Body of pancreas (tissue), 4 donors: ENCODE results near the gene RAPH1. TPM values are rescaled to one million over a fixed set of nuclear protein-coding genes. Genes with fewer than 3 reads are reported as not detected.

Experiments
- ATAC-seq: fragments of 150-250 bp; one replicate; pipeline ENCODE4 v1.9.1; 2016
- DNase-seq, 4 donors: peaks; one replicate each; pipeline ENCODE4 v3.0.0-alpha.2; 2019
- H3K27ac ChIP-seq, 4 donors: fragments of 200-600 bp; sonication (generic); 1 replicate in 3 of 4; 2 replicates in 1 of 4; pipeline versions ENCODE4 v1.5.1 to v1.6.1; 2016 to 2019; ENCODE audit warnings: mild to moderate bottlenecking in 1 of 4, mixed read lengths in 1 of 4, moderate library complexity in 1 of 4
- H3K27me3 ChIP-seq, 2 donors: fragments of 200-600 bp; sonication (generic); one replicate each; pipeline ENCODE4 v1.6.0; 2016; ENCODE audit warnings: mild to moderate bottlenecking in 1 of 2
- H3K36me3 ChIP-seq, 2 donors: fragments of 200-600 bp; sonication (generic); replicated peaks in 1 of 2; 2 replicates each; pipeline ENCODE4 v1.5.1; 2016; ENCODE audit warnings: low read depth in 2 of 2; ENCODE audit not compliant: insufficient read depth in 1 of 2
- H3K4me1 ChIP-seq: fragments of 200-600 bp; sonication (generic); one replicate; pipeline ENCODE4 v1.6.0; 2016
- H3K4me3 ChIP-seq, 2 donors: fragments of 200-600 bp; sonication (generic); 1 replicate in 1 of 2; 2 replicates in 1 of 2; pipeline ENCODE4 v1.5.1; 2016 to 2019
- H3K9me3 ChIP-seq, 3 donors: fragments of 200-600 bp; sonication (generic); 1 replicate in 2 of 3; 2 replicates in 1 of 3; pipeline ENCODE4 v1.5.1; 2016
- CTCF ChIP-seq, 7 experiments: fragments of 450-650 bp in 4 of 7; fragments of 200-600 bp in 3 of 7; sonication (generic) in 3 of 7; IDR thresholded peaks; one replicate each; pipeline ENCODE4 v1.5.1; 2016 to 2019; ENCODE audit warnings: antibody characterized with exemption in 7 of 7
- POLR2A ChIP-seq, 3 donors: fragments of 450-650 bp; IDR thresholded peaks; one replicate each; pipeline ENCODE4 v1.6.1; 2016; ENCODE audit warnings: antibody characterized with exemption in 3 of 3, mild to moderate bottlenecking in 2 of 3
- WGBS, 2 donors: methylation state at CpG; one replicate each; pipeline ENCODE4 v1.1.5; 2017; 5-methylcytosine and 5-hydroxymethylcytosine counted together
- intact Hi-C: fragments of 100-400 bp; cut with DNase I; formaldehyde crosslinking; loops from one replicate; pipeline ENCODE4 v1.15.1; 2023
- total RNA-seq, 2 donors: library from RNA; depleted of rRNA; stranded (reverse); fragments of >200 nt; gene quantifications; one replicate each; pipeline ENCODE4 v1.1.0, GENCODE V29; 2016

The RAPH1 gene
- total RNA-seq, 2 donors from 2014 or later = 11.9 TPM

DNA sequence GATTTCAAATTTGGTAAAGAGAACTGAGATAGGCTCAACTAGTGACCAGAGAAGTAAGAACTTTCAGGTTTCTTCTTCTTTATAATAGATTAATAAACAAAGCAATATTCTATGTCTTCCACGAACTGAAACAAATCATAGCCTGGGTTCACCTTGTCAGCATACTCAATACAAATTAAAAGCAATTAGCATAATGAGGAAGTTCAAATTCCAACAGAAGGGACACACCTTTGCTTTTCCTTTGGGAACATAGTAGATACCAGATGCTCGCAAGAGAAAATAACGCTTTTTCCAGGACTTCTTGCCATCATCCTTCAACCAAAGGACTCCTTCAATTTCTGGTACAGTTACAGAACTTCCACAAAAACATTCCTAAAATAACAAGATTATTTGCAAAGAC lies 79.9 kb downstream of the RAPH1 start:
- ATAC-seq (no peak), DNase-seq (no peak)
- peaks cover 0 to 3% of the 10 kb centered on the region in 2 donors for H3K36me3 ChIP-seq
- H3K4me1 ChIP-seq = no peaks in the 10 kb centered on the region
- intact Hi-C loops = no loop called here
- WGBS, 2 donors = 73% methylated on average over 3 of the region's 3 CpGs
- H3K27me3 ChIP-seq = no peaks in the 10 kb centered on the region
- no peaks in the 10 kb centered on the region for H3K9me3 ChIP-seq
- TF ChIP-seq CTCF (IDR thresholded peaks at IDR 0.05) (no peak), POLR2A (IDR thresholded peaks at IDR 0.05) (no peak)
- no peak overlapping the region for H3K4me3 ChIP-seq
- no peak overlapping the region for H3K27ac ChIP-seq

DNA sequence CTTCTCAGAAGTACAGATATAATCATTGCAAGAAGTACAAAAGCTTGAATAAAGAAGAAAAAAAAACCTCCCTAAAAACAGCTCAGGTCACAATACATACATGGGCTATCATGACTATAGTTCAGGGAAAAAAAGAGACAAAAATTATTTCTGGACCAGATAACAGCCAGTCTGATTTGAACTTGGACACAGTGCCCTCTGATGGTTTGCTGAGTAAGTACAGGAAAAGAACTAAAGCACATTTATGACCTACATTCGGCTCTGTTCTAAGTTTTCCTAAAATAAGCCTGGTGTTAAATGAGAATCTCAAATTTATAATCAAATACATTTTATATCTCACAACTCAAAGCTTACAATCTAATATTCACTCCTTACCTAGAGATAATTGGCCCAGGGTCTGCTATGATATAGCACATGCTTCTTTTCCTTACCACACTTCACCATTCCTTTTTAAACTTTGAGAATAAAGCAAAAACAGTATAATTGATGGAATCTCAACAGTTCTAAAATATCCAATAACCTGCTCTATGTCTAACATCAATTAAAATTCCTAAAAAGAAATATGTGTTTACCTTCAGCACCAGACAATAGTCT lies 81.1 kb downstream of the RAPH1 start:
- peak; percentile 67 for ATAC-seq
- DNase-seq = peak in 3 of 4 donors; percentile 9 to 33 (median 24)
- H3K4me3 ChIP-seq = no peak overlapping the region
- no peak overlapping the region for H3K27ac ChIP-seq
- no peaks in the 10 kb centered on the region for H3K9me3 ChIP-seq
- intact Hi-C loops = no loop called here
- peak; percentile 11 to 70 (median 67) for TF ChIP-seq CTCF (IDR thresholded peaks at IDR 0.05)
- TF ChIP-seq POLR2A (IDR thresholded peaks at IDR 0.05) = no peak
- H3K36me3 ChIP-seq = peaks cover 0 to 3% of the 10 kb centered on the region in 2 donors
- no peaks in the 10 kb centered on the region for H3K4me1 ChIP-seq
- 3 to 6% methylated on average over 1 of the region's 1 CpG for WGBS, 2 donors
- H3K27me3 ChIP-seq = no peaks in the 10 kb centered on the region

DNA sequence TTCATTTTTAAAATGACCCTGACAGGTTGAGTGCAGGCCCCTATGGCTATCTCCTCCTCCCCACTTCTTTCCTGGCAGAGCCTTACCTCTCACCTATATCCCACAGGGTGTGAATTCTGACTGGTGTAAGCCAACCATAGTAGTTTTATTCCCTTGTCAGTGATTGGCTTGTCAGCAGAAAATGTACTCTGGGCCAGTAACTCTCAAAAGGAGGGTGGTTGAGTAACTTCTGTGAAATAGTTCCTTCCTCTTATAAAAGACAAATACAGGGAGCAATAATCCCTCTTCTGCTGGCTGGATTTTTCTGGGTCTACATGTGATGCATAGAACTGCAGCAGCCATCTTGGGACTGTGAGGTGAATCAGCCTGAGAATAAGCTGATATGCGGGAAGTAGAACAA lies 83.4 kb downstream of the RAPH1 start:
- Histone ChIP-seq H3K9me3 (no peaks in the 10 kb centered on the region), H3K4me1 (no peaks in the 10 kb centered on the region), H3K27ac (no peak overlapping the region), H3K4me3 (no peak overlapping the region), H3K36me3 (peaks cover 0 to 3% of the 10 kb centered on the region in 2 donors), H3K27me3 (no peaks in the 10 kb centered on the region)
- intact Hi-C loops = no loop called here
- DNase-seq (no peak), ATAC-seq (no peak)
- TF ChIP-seq CTCF (IDR thresholded peaks at IDR 0.05) (no peak), POLR2A (IDR thresholded peaks at IDR 0.05) (no peak)
- 88 to 100% methylated on average over 1 of the region's 1 CpG for WGBS, 2 donors

DNA sequence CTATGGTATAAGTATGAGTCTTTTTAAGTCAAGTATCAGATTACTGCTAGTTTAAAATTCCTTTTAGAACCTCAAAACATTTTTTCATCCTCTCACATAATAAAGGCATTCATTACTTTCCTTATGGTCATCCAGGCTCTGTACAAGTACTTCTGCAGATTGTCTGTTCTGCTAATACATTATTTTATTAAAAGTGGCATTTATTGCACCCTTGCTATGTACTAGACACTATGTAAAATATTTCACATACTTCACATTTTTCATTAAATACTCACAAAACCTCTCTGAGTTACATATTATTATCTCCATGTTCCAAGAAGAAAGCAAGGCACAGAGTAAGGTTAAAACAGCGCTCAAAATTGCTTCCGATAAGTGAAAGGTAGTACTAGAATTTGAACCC lies 84.1 kb downstream of the RAPH1 start:
- no peak for DNase-seq
- Histone ChIP-seq H3K4me1 (no peaks in the 10 kb centered on the region), H3K27ac (no peak overlapping the region), H3K9me3 (no peaks in the 10 kb centered on the region), H3K4me3 (no peak overlapping the region), H3K36me3 (peaks cover 0 to 3% of the 10 kb centered on the region in 2 donors), H3K27me3 (no peaks in the 10 kb centered on the region)
- intact Hi-C loops = no loop called here
- 93 to 98% methylated on average over 2 of the region's 2 CpGs for WGBS, 2 donors
- no peak for TF ChIP-seq POLR2A (IDR thresholded peaks at IDR 0.05)
- no peak for ATAC-seq

DNA sequence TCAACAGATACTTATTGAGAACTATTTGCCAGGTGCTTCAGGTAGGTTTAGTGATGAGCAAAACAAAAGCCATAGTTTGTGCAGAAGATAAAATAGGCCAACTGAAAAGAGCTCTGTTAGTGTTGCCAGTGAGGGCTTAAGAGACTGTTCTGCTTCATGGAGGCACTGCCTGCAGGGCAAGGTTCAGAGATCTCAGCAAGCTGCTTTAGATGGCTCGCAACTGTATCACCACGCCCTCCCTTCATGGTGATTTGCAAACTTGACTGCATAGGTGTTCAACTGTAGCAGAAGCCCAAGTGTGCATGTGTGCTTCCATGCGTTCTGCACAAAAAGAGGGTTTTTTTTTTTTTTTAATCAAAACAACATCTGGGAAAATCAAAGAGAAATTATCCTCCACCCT lies 84.5 kb downstream of the RAPH1 start:
- Histone ChIP-seq H3K4me3 (no peak overlapping the region), H3K36me3 (peaks cover 0 to 3% of the 10 kb centered on the region in 2 donors), H3K27me3 (no peaks in the 10 kb centered on the region), H3K27ac (no peak overlapping the region), H3K9me3 (no peaks in the 10 kb centered on the region), H3K4me1 (no peaks in the 10 kb centered on the region)
- DNase-seq = no peak
- WGBS, 2 donors = 87 to 89% methylated on average over 3 of the region's 3 CpGs
- TF ChIP-seq POLR2A (IDR thresholded peaks at IDR 0.05) (no peak), CTCF (IDR thresholded peaks at IDR 0.05) (no peak)
- intact Hi-C loops = no loop called here
- ATAC-seq = no peak
